Measurements from ENCODE around the gene PRDM16.

- TF ChIP-seq, protein P1, sequence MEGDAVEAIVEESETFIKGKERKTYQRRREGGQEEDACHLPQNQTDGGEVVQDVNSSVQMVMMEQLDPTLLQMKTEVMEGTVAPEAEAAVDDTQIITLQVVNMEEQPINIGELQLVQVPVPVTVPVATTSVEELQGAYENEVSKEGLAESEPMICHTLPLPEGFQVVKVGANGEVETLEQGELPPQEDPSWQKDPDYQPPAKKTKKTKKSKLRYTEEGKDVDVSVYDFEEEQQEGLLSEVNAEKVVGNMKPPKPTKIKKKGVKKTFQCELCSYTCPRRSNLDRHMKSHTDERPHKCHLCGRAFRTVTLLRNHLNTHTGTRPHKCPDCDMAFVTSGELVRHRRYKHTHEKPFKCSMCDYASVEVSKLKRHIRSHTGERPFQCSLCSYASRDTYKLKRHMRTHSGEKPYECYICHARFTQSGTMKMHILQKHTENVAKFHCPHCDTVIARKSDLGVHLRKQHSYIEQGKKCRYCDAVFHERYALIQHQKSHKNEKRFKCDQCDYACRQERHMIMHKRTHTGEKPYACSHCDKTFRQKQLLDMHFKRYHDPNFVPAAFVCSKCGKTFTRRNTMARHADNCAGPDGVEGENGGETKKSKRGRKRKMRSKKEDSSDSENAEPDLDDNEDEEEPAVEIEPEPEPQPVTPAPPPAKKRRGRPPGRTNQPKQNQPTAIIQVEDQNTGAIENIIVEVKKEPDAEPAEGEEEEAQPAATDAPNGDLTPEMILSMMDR (IDR thresholded peaks at IDR 0.05; ENCODE audit: poor library complexity, severe bottlenecking): no peak
- TF ChIP-seq EZH2 (IDR thresholded peaks at IDR 0.05; ENCODE audit: borderline replicate concordance, insufficient read depth, low read length, poor library complexity, severe bottlenecking): no peak
- TF ChIP-seq SMC3 (conservative IDR thresholded peaks at IDR 0.05; ENCODE audit: poor library complexity): no peak
- TF ChIP-seq REST (IDR thresholded peaks at IDR 0.05; ENCODE audit: borderline replicate concordance): no peak
- no peak for TF ChIP-seq TAF1 (IDR thresholded peaks at IDR 0.05; ENCODE audit: low read depth)
- TF ChIP-seq POLR2AphosphoS5 (IDR thresholded peaks at IDR 0.05): no peak
Observed at GRCh38 chr1:3126756-3127678, 58.0 kb downstream of the PRDM16 start.

Data from neural cell (in vitro differentiated cells).